GM10266 (cell line): ENCODE data around the gene NKIRAS1.
"Not testable (repeated sequence)": the region's sequence is repeated elsewhere in the genome, so short reads cannot be mapped to it uniquely, and the experiment has no call there.

ENCODE experiments used
- DNase-seq: peaks from one replicate; pipeline ENCODE4 v3.0.0; 2012; ENCODE audit errors: extremely low spot score
- TF ChIP-seq, protein P1 (sequence below): IDR thresholded peaks from 2 replicates; pipeline ENCODE4 v1.5.1; 2012; ENCODE audit warnings: mild to moderate bottlenecking, low read depth; ENCODE audit not compliant: control insufficient read depth, insufficient read depth; ENCODE audit errors: missing control alignments

NKIRAS1 gene

DNA sequence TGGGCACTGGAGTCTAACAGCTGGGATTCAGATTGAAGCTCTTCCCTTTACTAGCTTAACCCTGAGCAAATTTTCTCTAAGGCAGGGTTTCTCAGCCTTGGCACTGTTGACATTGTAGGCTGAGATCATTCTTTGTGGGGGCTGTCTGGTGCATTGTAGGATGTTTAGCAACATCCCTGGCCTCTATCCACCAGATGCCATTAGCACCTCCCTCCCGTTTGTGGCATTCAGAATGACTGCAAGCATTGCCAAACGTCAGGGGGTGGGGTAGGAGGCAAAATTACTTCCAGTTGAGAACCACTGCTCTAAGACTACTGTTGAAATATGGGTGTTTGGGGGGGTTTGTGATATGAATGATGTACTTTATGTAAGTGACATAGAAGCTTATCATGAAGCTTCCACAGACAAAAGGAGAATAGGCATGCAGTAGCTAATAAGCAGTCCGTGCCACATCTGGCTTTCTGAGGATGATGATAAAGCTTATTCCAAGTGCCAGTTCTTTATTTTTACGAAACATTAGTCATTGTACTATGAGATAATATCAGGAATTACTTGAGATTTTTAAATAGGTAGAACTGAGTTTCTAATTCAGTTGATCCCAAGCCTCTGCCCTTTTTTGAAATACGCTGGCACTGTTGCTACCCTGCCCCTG lies 39.3 kb downstream of the NKIRAS1 start:
- no peak for DNase-seq
- TF ChIP-seq, protein P1, sequence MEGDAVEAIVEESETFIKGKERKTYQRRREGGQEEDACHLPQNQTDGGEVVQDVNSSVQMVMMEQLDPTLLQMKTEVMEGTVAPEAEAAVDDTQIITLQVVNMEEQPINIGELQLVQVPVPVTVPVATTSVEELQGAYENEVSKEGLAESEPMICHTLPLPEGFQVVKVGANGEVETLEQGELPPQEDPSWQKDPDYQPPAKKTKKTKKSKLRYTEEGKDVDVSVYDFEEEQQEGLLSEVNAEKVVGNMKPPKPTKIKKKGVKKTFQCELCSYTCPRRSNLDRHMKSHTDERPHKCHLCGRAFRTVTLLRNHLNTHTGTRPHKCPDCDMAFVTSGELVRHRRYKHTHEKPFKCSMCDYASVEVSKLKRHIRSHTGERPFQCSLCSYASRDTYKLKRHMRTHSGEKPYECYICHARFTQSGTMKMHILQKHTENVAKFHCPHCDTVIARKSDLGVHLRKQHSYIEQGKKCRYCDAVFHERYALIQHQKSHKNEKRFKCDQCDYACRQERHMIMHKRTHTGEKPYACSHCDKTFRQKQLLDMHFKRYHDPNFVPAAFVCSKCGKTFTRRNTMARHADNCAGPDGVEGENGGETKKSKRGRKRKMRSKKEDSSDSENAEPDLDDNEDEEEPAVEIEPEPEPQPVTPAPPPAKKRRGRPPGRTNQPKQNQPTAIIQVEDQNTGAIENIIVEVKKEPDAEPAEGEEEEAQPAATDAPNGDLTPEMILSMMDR = no peak

DNA sequence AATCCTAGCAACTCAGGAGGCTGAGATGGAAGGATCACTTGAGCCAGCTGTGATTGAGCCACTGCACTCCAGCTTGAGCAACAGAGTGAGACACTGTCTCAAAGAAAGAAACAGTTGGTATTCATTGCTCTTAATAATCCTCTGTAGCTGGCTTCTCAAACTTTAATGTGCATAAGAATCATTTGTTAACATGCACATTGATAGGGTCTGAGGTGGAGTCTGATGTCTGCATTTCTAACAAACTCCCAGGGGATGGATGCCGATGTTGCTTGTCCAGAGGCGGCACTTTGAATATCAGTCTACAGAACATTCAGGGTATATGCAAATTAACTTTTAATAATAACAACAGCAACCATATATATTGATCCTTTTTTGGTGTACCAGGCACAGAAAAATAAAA lies 39.9 kb downstream of the NKIRAS1 start:
- TF ChIP-seq, protein P1 = no peak
- no peak for DNase-seq

DNA sequence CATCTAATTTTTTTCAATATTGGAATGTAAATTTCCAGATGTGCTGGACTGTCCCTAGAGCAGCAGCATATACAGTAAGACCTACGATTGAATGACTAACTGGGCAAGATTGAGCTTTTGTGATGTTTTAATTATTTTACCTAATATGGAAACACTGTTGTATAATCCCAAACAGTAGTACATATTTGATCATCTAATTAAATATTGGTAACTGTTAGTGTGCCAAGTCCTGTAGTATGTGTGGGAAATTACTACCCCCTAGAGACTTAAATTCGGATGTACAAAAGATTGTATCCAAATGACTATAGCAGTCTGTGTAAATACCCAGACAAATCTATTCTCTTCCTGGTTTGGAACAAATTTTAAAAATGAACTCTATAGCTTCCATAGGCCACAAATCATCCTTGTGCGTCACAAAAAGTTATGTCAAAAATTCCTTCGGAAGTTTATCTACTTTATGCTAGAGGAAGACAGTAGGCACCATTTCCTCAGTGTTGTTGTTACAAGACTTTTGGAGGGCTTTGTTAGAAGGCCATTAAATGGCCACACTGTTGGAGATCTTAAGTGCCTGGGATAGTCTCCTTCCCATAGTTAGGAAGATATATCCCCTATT lies 41.6 kb downstream of the NKIRAS1 start:
- DNase-seq = no peak

DNA sequence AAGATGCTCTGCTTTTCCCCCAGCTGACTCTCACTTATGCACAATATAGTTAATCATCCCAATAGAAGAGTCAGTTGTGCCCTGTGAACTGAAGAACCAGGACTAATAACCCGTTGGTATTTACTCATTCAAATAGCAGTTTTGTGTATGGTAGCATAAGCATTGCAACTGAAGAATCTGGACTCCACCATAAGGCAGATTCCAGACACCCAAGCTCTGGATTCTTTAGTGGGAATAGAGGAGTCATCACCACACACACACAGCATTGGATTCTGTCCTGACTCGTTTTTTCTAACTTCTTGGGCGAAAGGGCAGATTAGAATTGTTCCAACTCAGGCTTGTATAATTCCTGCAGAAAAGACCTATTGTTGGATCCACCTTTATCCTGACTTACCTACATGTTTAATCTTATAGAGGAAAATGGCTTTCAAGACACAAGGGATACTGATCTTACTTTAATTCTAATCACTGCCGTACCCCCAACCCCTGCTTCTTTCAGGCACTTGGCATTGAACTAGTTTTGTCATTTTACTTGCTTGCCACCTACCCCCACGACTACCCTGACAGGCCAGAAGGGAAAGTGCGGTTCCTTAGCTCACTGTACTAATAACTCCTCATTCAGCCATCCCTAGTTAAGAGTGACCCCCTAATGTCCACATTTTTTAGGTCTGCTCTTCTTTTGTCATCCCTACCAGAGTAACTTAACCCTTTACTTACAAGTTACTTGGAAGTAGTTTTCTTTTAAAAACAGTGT lies 42.3 kb downstream of the NKIRAS1 start:
- DNase-seq = no peak
- TF ChIP-seq, protein P1 = no peak

More for the DNA sequence above, 41.6 kb downstream of the NKIRAS1 start:
- TF ChIP-seq, protein P1 = no peak

DNA sequence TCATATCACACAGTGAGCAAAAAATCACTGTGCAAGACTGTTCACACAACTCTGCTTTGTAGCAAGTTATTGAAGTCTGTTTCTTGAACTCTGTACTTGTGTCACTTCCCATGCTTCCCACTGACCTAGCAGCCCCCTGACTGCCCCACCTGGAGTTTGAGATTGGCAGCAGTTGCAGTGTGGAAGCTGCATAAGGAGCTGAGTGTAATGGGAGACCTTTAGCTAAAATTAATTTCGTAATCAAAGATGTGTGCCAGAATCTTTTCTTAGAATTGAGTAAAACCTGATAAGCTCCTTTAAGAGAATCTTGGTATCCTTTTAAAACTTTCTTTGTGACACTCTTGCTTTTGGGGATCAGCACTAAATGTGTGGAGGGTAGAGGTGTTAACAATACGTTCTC lies 42.8 kb downstream of the NKIRAS1 start:
- DNase-seq = no peak
- TF ChIP-seq, protein P1 = no peak

DNA sequence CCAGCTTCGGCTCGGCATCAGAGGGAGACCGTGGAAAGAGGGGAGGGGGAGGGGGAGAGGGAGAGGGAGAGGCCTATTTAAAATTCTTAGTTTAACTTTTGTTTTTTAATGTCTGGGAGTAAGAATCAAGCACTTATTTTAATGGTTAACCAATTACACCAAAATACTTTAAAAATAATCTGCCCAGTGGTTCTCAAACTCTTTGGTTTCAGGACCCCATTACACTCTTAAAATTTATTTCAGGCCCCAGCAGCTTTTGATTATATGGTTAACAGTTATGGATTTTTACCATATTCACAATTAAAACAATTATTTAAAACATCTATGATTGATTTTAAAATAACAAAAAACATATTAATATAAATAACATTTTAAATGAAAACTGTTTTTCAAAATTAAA lies 44.5 kb downstream of the NKIRAS1 start:
- TF ChIP-seq, protein P1 = no peak
- no peak for DNase-seq

DNA sequence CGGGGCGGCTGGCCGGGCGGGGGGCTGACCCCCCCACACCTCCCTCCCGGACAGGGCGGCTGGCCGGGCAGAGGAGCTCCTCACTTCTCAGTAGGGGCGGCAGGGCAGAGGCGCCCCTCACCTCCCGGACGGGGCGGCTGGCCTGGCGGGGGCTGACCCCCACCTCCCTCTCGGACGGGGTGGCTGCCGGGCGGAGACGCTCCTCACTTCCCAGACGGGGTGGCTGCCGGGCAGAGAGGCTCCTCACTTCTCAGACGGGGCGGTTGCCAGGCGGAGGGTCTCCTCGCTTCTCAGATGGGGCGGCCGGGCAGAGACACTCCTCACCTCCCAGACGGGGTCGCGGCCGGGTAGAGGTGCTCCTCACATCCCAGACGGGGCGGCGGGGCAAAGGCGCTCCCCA lies 45.4 kb downstream of the NKIRAS1 start:
- DNase-seq = not testable (repeated sequence)

DNA sequence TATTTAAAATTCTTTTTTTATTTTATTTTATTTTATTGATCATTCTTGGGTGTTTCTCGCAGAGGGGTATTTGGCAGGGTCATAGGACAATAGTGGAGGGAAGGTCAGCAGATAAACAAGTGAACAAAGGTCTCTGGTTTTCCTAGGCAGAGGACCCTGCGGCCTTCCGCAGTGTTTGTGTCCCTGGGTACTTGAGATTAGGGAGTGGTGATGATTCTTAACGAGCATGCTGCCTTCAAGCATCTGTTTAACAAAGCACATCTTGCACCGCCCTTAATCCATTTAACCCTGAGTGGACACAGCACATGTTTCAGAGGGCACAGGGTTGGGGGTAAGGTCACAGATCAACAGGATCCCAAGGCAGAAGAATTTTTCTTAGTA lies 46.1 kb downstream of the NKIRAS1 start:
- not testable (repeated sequence) for DNase-seq
